Measurements from ENCODE around the gene FBXO15.

- TF ChIP-seq, protein P1, sequence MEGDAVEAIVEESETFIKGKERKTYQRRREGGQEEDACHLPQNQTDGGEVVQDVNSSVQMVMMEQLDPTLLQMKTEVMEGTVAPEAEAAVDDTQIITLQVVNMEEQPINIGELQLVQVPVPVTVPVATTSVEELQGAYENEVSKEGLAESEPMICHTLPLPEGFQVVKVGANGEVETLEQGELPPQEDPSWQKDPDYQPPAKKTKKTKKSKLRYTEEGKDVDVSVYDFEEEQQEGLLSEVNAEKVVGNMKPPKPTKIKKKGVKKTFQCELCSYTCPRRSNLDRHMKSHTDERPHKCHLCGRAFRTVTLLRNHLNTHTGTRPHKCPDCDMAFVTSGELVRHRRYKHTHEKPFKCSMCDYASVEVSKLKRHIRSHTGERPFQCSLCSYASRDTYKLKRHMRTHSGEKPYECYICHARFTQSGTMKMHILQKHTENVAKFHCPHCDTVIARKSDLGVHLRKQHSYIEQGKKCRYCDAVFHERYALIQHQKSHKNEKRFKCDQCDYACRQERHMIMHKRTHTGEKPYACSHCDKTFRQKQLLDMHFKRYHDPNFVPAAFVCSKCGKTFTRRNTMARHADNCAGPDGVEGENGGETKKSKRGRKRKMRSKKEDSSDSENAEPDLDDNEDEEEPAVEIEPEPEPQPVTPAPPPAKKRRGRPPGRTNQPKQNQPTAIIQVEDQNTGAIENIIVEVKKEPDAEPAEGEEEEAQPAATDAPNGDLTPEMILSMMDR (IDR thresholded peaks at IDR 0.05; ENCODE audit: low read length), result no peak
- TF ChIP-seq EZH2phosphoT487 (IDR thresholded peaks at IDR 0.05; ENCODE audit: low read length), result no peak
Observed at GRCh38 chr18:74066018-74066417, 81.6 kb downstream of the FBXO15 start.

All from MM.1S (cell line).